GM18508 (cell line): ENCODE data around the gene PAM.
"Not testable (repeated sequence)": the region's sequence is repeated elsewhere in the genome, so short reads cannot be mapped to it uniquely, and the experiment has no call there.

Experiments used
- ATAC-seq: cut with Tn5 transposase; IDR thresholded peaks from one replicate; pipeline ENCODE4 v1.9.1; 2021; ENCODE audit warnings: moderate number of reproducible peaks; ENCODE audit not compliant: insufficient read depth, unreplicated experiment

Gene PAM

DNA sequence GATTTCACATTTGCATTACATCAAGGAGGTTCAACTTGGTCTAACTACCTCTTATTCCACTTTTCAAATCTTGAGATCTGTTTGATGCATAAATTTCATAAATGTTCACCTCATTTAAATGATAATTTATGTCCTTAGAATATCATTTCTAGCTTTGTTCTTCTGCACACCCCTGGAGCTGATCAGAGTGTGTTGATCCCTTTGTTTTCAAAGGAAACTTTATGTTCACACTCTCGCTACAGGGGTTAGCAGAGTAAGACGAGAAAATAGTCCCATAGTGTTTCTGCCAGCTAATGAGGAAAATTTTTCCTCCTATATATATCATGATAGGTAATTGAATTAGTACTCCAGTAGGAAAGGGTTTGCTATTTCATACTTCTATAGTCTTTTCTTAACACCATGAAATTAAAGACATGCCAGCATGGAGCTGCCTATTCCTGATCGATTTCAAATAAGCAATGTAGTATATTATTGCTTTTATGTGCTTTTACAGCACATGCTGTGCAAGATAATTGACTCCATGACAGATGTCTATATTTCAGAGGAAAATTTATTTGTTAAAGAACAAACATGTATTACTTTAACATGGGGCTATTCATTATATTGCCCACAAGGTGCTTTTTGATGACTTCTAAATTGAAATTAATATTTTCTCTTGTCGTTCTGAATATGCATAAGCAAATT lies 4.8 kb upstream of the PAM start:
- no peak for ATAC-seq

DNA sequence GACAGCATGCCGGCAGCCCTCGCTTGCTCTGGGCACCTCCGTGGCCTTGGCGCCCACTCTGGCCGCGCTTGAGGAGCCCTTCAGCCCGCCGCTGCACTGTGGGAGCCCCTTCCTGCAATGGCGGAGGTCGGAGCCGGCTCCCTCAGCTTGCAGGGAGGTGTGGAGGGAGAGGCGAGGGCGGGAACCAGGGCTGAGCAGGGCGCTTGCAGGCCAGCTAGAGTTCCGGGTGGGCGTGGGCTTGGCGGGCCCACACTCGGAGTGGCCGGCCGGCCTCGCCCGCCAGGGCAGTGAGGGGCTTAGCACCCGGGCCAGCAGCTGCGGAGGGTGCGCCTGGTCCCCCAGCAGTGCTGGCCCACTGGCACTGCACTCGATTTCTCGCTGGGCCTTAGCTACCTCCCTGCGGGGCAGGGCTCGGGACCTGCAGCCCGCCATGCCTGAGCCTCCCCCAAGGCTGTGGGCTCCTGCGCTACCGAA lies 3.2 kb upstream of the PAM start:
- ATAC-seq: not testable (repeated sequence)

DNA sequence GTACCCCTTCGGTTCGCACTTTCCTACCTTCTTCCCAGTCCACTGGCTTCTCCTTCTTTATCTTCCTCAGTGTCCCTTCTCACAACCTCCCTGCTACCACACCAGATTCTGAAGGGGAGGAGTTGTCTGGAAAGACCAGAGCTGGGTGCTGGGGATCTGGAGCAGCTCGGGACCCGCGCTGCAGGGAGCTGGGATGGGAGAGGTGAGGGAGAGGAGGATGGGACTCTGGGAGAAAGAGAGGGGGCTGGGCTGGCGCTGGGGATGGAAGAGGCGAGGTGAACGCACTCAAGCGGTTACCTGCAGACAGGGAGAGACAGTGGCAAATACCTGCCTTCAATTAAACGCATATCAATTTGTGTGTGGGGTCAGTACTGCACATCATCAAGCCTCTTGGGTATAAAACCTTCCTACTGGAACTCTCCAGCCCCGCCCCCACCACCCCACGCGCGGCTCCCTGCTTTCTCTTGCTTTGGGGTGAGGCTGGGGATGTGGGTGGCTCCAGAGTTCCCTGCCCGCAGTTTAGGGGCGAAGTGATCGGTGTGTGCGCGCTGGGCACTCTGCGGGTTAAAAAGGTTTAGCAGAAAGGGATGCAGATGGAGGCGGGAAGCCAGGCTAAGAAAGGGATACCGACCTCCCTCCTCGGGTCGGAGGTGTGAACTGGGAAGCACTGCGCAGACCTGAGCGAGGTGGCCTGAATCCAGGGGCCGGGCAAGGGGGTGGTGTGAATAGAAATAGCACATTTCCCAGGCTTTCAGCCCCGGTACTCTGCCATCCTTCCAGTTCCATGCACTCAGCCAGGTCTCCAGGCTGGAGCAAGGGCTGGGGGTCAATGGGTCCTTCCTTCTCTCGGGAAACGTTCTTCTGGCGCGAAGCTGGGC lies 977 bp upstream of the PAM start:
- ATAC-seq: no peak

DNA sequence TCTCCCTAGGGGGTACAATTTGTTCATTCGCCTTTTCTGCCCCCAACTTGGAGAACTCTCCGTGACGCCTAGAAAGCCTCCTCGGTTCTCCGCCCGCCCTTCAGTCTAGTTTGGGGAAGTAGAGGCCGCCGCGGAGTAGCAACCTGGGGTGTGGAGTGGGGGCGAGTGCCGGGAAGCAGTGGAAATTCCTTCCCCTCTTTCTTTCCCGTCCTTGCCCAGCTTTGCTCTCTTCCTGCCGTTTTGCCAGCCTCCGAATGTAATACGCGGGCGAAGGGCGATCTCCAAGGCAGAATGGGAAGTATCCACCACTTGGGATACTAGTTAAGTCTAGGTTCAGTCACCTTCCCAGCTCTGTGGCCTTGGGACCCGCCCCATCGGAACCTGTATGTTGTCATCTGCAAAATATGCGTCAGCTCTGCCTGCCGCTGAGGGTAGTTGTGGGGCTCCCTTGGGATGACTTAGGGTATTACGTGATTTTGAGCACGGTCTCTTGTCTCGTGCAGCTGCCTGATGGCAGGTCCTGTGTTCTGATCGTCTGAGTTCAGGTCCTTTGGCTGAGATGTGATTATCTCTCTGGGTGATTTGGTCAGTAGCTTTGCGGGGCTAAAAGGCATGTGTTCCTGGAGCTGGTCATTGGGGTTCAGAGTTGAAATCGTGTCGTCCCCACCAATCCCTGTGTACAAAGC lies 724 bp downstream of the PAM start:
- peak; percentile 85 for ATAC-seq

DNA sequence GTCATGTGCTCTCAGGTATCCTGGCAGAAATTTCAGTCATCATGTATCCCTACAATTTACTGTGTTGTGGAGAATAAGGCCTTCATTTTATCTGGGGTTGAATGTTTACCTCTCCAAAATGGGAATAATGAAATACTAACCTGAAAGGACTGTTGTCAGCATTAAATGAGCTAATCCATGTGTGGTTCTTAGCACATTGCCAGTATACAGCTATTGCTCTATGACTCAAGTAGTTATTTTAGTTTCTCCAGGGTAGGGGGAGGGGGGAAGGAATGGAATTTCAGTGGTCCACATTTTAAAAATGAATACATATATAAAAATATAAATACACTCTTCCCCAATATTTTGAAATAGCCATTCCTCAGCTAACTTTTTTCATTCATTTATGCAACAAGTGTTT lies 3.5 kb downstream of the PAM start:
- no peak for ATAC-seq

DNA sequence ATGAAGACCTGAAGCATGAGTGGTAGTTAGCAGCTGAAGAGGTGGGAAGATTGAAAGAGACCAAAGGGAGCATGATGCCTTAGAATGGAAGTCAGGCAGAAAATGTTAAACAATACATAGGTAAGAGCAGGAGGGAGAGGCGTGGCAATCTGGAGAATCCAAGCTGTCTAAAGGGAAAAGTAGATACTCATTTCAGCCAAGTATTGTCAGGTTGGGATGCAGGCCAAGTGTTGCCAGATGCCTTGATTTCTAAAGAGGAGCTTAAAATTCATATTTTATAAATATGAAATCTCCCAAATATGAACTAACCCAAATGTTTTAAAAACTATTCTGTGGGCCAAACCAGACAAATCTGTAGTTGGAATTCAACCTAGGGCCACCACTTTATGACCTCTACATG lies 4.2 kb downstream of the PAM start:
- ATAC-seq: no peak

DNA sequence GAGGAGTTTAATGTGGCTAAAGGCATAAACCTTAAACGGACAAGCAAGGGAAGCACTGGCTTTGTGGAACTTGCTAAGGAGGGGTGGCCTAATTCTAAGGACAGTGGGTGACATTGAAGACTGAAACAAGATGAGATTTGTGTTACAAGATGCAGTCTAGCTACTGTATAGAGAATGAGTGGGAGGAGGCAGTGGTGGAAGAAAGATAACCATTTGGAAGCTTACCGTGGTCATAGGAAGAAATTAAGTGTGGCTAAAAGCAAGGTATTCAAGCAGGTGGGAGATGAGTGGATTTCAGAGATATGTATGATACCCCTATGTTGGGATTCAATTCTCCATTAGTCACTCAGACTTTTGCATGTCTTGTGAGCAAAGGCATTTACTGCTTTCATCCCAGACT lies 4.6 kb downstream of the PAM start:
- ATAC-seq: no peak

DNA sequence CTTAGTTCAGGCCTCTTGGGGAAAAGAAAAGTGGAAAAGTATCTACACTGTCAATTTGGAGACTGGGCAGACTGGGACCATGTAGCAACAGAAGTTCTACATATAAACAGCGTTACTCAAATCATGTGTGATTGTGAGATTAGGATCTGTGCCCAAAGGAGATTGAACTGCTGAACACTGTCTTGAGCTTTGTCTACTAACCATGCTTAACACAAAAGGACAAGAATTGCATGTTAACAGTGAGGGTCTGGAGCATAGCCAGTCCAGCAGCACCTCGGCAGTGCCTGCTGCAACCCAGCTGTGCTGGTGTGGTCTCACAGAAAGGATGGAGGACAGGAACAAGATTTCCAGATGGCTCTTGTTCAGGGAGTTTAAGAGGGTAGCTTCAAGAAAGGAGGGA lies 5.7 kb downstream of the PAM start:
- no peak for ATAC-seq

DNA sequence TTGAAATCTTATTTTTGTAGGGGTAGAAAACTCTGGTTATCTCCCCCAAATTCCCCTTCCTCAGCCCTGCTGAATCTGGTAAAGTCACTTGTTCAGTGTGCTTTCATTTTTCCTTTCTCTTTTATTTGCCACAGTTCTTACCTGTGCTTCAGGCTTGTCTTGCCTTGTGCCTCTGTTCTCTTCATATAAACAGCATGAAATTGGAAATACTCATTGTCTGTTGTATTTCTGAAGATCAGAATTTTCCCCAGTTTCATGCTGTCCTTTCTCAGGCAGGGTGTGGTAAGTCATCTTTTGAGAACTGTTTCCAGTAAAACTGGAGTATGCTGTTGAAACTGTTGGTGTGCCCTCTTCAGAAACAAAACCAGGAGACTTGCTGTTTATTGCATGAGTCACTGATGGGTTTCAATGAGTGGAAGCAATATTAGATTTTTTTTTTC lies 7.0 kb downstream of the PAM start:
- ATAC-seq: peak; percentile 75

DNA sequence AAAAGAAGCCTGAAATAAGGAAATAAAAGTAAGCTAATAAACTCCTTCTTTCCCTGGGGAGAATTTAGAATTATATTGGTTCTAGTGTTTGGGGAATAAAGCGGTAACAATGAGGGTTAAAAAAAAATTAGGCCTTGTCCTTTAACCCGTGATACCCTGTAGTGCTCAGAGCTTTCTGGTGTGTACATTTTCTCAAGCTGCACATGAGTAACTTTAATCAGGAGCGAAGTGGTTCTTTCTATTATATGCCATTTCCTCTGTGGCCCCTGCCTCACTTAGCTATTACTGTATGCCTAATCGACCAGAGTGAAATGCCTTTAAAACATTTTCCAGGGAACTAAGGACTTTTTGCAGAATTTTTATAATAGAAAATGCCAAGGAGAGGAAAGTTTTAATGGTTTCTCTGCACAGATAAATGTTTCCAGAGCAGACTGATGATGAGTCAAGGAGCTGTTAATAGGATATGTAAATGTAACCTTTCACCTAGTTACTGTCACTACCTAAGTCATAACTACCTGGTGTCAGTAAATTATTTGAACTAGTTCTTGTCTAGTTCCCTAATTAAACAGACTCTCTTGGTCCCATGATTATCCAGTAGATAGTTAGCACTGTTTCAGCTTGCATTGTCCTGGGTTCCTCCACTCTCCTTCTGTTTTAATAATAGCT lies 7.6 kb downstream of the PAM start:
- no peak for ATAC-seq

DNA sequence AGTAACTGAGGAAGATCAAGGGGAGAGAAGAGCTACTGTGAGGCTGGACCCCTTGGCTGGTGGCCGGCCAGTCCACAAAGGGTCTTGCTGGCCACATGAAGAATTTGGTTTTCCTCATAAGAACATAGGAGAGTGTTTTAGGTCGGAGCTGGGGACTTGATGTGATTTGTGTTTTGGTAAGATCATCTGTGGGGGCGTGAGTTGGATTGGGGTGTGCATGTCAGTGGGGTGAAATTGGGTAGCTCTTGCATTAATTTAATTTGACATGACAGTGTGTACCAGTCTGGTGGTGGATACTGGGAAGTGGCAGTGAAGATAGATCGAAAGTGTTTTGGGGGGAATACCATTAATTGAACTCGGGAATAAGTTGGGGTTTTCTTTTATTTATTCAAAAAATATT lies 8.6 kb downstream of the PAM start:
- no peak for ATAC-seq

DNA sequence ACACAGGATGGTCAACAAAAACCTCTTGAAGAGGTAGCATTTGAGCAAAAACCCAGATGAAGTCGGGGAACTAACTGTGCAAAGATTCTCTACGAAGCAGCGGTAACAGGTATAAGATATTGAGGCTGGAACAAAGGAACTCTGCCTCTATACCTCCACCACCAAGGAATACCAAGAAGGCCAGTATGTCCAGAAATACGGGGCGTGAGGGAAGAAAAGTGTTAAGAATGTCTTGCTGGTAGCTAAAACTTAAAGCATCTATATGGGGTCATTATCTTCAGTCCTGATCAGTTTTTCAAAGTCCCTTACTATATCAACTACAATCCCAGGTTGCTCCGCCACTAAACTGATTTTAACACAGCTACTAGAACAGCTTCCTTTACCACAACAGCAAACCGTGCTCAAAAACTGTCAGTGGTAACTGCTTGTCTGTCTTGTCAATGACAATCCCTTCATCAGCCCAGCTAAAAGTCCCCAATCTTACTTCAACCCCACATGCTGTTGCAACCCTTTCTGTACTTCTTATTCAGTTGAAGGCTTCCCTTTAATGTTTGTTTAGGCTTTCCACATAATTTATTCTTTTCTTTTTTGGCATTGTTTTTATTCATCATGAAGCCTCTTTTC lies 9.4 kb downstream of the PAM start:
- ATAC-seq: no peak

DNA sequence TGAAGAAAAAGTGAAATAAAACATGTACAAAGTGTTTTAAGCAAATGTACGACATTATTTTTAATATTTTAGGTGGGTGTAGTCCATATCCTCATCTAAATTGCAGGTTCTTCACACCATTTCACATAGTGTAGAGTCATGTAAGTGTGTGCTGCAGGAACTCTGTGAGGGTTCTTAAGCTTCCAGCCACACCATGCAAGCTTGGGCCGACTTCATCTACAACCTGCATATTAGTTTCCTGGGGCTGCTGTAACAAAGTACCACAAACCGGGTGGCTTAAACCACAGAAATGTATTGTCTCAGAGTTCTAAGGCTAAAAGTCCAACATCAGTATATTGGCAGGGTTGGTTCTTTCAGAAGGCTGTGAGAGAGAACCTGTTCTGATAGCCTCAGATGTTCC lies 10.2 kb downstream of the PAM start:
- no peak for ATAC-seq

DNA sequence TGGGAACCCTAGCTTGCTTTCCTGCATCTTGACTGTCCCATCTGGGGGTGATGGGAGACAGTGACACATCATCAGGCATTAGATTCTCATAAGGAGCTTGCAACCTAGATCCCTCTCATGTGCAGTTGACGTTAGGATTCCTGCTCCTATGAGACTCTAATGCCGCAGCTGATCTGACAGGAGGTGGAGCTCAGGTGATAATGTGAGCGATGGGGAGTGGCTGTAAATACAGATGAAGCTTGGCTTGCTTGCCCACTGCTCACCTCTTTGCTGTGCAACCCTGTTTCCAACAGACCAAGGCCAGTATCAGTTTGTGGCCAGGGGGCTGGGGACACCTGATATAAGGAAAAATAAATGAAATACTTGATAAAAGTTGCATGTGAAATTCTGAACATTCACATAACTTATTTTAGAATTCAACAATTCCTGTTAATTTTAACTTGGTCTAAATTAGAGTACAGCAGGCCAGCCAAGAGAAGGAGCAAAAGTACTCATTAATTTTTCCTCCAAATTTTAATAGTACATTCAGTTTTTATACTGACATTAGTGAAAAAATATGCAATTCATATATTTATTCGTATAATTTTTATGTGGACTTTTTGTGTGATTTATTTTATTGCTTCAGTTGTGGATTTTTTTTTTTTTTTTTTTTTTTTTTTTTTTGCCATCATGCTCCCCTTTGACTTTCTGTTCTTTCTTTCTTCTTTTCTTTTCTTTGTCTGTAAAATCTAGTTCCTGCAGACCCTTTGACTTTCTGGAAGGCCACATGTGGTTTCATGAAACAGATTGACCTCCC lies 11.4 kb downstream of the PAM start:
- no peak for ATAC-seq

DNA sequence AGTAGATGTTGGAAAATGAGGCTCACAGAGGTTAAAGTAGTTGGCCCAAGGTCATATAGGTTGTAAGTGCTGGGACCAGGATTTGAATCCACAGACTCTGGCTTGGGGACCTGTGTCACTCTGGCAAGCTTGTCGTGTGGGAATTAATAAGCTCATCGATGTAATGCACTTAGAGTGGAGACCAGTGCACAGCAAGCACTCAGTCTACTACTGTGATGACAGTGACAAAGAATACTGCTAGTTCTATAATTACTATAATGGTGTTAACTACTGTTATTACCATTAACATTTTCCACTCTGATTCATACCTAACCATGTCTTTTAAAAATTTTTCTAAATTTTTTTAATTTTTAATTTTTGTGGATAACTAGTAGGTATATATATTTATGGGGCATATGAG lies 12.8 kb downstream of the PAM start:
- ATAC-seq: no peak

DNA sequence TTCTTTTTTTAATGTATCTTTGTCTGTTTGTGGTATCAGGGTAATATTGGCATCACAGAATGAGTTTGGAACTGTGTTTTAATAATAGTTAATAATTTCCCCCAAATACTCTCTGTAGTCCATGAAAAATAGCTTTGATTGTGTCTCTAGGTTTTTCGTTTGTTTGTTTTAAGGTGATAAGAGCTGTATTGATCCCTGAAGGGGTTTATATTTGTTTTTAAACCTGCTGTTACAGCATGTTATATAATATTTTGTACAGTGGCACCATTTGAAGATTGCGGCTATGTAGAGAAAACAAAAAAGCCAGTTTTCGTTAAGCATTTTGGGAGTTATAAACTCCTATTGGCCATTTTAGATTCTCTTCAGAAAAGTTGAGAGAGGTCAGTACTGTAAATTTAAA lies 15.7 kb downstream of the PAM start:
- no peak for ATAC-seq

DNA sequence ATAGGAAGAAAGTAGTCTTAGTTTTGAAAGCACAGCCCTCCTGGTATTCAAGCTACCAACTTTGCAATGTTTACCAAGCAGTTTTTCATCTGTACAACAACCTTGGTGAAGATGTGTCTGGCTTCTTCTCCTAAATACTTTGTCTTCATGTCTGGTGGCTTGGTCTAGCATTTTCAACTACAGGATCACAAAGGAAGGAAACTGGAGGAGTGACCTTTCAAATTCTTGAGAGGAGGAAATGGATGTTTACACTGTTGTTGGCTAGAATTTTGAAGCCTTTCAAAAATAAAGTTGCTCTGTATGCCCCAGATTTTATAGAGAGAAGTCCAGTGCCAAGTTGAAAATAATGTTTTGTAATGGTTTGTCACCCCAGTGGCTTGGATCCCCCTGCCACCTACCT lies 16.3 kb downstream of the PAM start:
- no peak for ATAC-seq

DNA sequence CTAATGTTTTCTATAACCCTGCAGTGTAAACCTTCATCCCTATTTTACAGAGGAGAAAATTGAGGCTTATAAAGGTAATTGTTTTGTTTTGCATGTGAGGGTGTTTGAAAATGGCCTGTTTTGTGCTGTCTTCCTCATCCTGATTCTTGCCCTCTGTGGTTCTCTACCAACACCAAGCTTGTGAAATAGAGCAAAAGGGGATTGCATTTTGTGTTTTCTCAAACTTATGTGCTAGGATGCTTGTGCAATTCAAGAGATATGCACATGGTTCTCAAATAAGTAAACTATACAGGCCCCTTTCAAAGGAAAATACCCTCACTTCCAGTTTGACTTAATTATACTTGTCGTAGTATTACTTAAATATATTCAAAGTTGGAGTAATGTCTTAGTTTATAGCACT lies 17.2 kb downstream of the PAM start:
- ATAC-seq: no peak

DNA sequence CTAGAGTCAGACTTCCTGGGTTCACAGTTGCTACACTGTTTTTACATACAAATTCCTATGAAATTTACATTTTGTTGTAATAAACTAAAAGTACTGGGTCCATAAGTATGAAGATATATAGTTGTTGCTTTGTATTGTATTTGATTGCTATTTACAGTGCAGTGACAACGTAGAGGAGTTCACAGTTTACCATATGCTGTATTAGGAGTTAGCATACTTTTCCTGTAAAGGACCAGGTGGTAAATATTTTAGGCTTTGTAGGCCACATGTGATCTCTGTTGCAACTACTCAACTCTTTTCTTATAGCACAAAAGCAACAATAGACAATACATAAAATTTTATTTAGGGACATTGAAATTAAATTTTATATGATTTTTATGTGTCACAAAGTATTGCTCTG lies 18.0 kb downstream of the PAM start:
- no peak for ATAC-seq
